ENCODE measurements around the gene KAZN. TPM values are rescaled to one million over a fixed set of nuclear protein-coding genes. Genes with fewer than 3 reads are reported as not detected.

Gene KAZN
- total and polyA plus RNA-seq, 4 donors, result 7.6 to 18.8 (median 11.2) TPM

GRCh38 chr1:14826731-14827326 is 228.3 kb downstream of the KAZN start:
- 93 to 97% methylated on average over 11 of the region's 11 CpGs for WGBS, 2 donors
- DNase-seq (no peak), ATAC-seq (ENCODE audit: insufficient read depth, low FRiP score) (no peak)
- Histone ChIP-seq H3K27ac (ENCODE audit: low read depth in 1 of 2, low read length in 1 of 2) (no peak overlapping the region), H3K4me3 (no peak overlapping the region), H3K4me1 (ENCODE audit: control insufficient read depth in 5 of 5, insufficient read depth in 5 of 5, low read length in 5 of 5) (no peaks in the 10 kb centered on the region), H3K36me3 (ENCODE audit: control insufficient read depth in 4 of 4, insufficient read depth in 4 of 4, low read length in 4 of 4) (no peaks in the 10 kb centered on the region), H3K9ac (ENCODE audit: insufficient read depth in 1 of 2, low read length in 2 of 2) (no peak overlapping the region), H3K27me3 (ENCODE audit: control insufficient read depth in 3 of 3, insufficient read depth in 3 of 3, low read length in 2 of 3) (no peaks in the 10 kb centered on the region), H3K9me3 (ENCODE audit: control insufficient read depth in 4 of 4, insufficient read depth in 3 of 4, low read length in 3 of 4) (no peaks in the 10 kb centered on the region)
- TF ChIP-seq CTCF (IDR thresholded peaks at IDR 0.05; ENCODE audit: control extremely low read depth, extremely low read depth), result no peak

GRCh38 chr1:14827870-14828269 is 229.4 kb downstream of the KAZN start:
- Histone ChIP-seq H3K36me3 (ENCODE audit: control insufficient read depth in 4 of 4, insufficient read depth in 4 of 4, low read length in 4 of 4) (no peaks in the 10 kb centered on the region), H3K9ac (ENCODE audit: insufficient read depth in 1 of 2, low read length in 2 of 2) (no peak overlapping the region), H3K9me3 (ENCODE audit: control insufficient read depth in 4 of 4, insufficient read depth in 3 of 4, low read length in 3 of 4) (no peaks in the 10 kb centered on the region), H3K27ac (ENCODE audit: low read depth in 1 of 2, low read length in 1 of 2) (no peak overlapping the region), H3K4me1 (ENCODE audit: control insufficient read depth in 5 of 5, insufficient read depth in 5 of 5, low read length in 5 of 5) (no peaks in the 10 kb centered on the region), H3K4me3 (no peak overlapping the region), H3K27me3 (ENCODE audit: control insufficient read depth in 3 of 3, insufficient read depth in 3 of 3, low read length in 2 of 3) (no peaks in the 10 kb centered on the region)
- ATAC-seq (ENCODE audit: insufficient read depth, low FRiP score) (no peak), DNase-seq (no peak)
- 92 to 97% methylated on average over 4 of the region's 4 CpGs for WGBS, 2 donors
- no peak for TF ChIP-seq CTCF (IDR thresholded peaks at IDR 0.05; ENCODE audit: control extremely low read depth, extremely low read depth)

- H3K4me3 ChIP-seq, result no peak overlapping the region
- H3K9me3 ChIP-seq (ENCODE audit: control insufficient read depth in 4 of 4, insufficient read depth in 3 of 4, low read length in 3 of 4), result no peaks in the 10 kb centered on the region
- TF ChIP-seq CTCF (IDR thresholded peaks at IDR 0.05; ENCODE audit: control extremely low read depth, extremely low read depth), result no peak
- no peak overlapping the region for H3K27ac ChIP-seq (ENCODE audit: low read depth in 1 of 2, low read length in 1 of 2)
- ATAC-seq (ENCODE audit: insufficient read depth, low FRiP score), result no peak
- 61 to 88% methylated on average over 4 of the region's 4 CpGs for WGBS, 2 donors
- no peaks in the 10 kb centered on the region for H3K4me1 ChIP-seq (ENCODE audit: control insufficient read depth in 5 of 5, insufficient read depth in 5 of 5, low read length in 5 of 5)
- no peak overlapping the region for H3K9ac ChIP-seq (ENCODE audit: insufficient read depth in 1 of 2, low read length in 2 of 2)
- no peak for DNase-seq
- H3K27me3 ChIP-seq (ENCODE audit: control insufficient read depth in 3 of 3, insufficient read depth in 3 of 3, low read length in 2 of 3), result no peaks in the 10 kb centered on the region
- no peaks in the 10 kb centered on the region for H3K36me3 ChIP-seq (ENCODE audit: control insufficient read depth in 4 of 4, insufficient read depth in 4 of 4, low read length in 4 of 4)
These were observed 230.2 kb downstream of the KAZN start for GRCh38 chr1:14828665-14829064.

- DNase-seq, result no peak
These were observed 237.2 kb downstream of the KAZN start for GRCh38 chr1:14835725-14836124.

More at GRCh38 chr1:14835725-14836124, 237.2 kb downstream of the KAZN start:
- Histone ChIP-seq H3K4me3 (no peak overlapping the region), H3K36me3 (ENCODE audit: control insufficient read depth in 4 of 4, insufficient read depth in 4 of 4, low read length in 4 of 4) (no peaks in the 10 kb centered on the region), H3K27ac (ENCODE audit: low read depth in 1 of 2, low read length in 1 of 2) (no peak overlapping the region), H3K4me1 (ENCODE audit: control insufficient read depth in 5 of 5, insufficient read depth in 5 of 5, low read length in 5 of 5) (no peaks in the 10 kb centered on the region), H3K9ac (ENCODE audit: insufficient read depth in 1 of 2, low read length in 2 of 2) (no peak overlapping the region), H3K9me3 (ENCODE audit: control insufficient read depth in 4 of 4, insufficient read depth in 3 of 4, low read length in 3 of 4) (peaks cover 0 to 3% (median 0%) of the 10 kb centered on the region in 4 donors), H3K27me3 (ENCODE audit: control insufficient read depth in 3 of 3, insufficient read depth in 3 of 3, low read length in 2 of 3) (no peaks in the 10 kb centered on the region)
- no peak for ATAC-seq (ENCODE audit: insufficient read depth, low FRiP score)
- no peak for TF ChIP-seq CTCF (IDR thresholded peaks at IDR 0.05; ENCODE audit: control extremely low read depth, extremely low read depth)
- 74 to 75% methylated on average over 5 of the region's 5 CpGs for WGBS, 2 donors

Data from lung (tissue), 12 donors.